Uterus (tissue), 4 donors: ENCODE results near the gene NISCH. TPM values are rescaled to one million over a fixed set of nuclear protein-coding genes. Genes with fewer than 3 reads are reported as not detected.

Experiments
- DNase-seq, 2 donors: peaks; one replicate each; pipeline ENCODE4 v3.0.0-alpha.2; 2019 to 2020
- H3K27ac ChIP-seq, 2 donors: fragments of 200-600 bp; sonication (generic); 1 replicate in 1 of 2; 2 replicates in 1 of 2; pipeline ENCODE4 v1.5.1; 2016 to 2018
- H3K27me3 ChIP-seq, 2 donors: fragments of 200-600 bp; sonication (generic); one replicate each; pipeline ENCODE4 v1.5.1; 2018 to 2019; ENCODE audit warnings: control low read depth in 1 of 2
- H3K36me3 ChIP-seq, 2 donors: fragments of 200-600 bp; sonication (generic); one replicate each; pipeline ENCODE4 v1.5.1; 2019; ENCODE audit warnings: control low read depth in 1 of 2
- H3K4me1 ChIP-seq, 2 donors: fragments of 200-600 bp; sonication (generic); one replicate each; pipeline ENCODE4 v1.5.1; 2018 to 2019; ENCODE audit warnings: control low read depth in 1 of 2
- H3K4me3 ChIP-seq, 2 donors: fragments of 200-600 bp; sonication (generic); 1 replicate in 1 of 2; 2 replicates in 1 of 2; pipeline ENCODE4 v1.5.1; 2018 to 2019; ENCODE audit warnings: mild to moderate bottlenecking in 1 of 2
- H3K9me3 ChIP-seq, 2 donors: fragments of 200-600 bp; sonication (generic); one replicate each; pipeline ENCODE4 v1.5.1; 2019; ENCODE audit warnings: control low read depth in 1 of 2
- POLR2A ChIP-seq, 2 donors: fragments of 450-650 bp; IDR thresholded peaks; one replicate each; pipeline ENCODE4 v1.6.1; 2016; ENCODE audit warnings: antibody characterized with exemption in 2 of 2, mild to moderate bottlenecking in 1 of 2, moderate library complexity in 1 of 2
- intact Hi-C: fragments of 100-400 bp; cut with DNase I; formaldehyde crosslinking; loops from one replicate; pipeline ENCODE4 v1.15.1; 2023; ENCODE audit warnings: low total_unique reads
- total RNA-seq, 4 donors: library from RNA; depleted of rRNA in 3 of 4; stranded (reverse); fragments of >200 nt in 3 of 4; gene quantifications; one replicate each; pipeline versions ENCODE4 v1.1.0 to v1.2.4, GENCODE V29; 2014 to 2023
- TF ChIP-seq, protein P1 (sequence below), 4 experiments: fragments of 200-600 bp in 2 of 4; fragments of 450-650 bp in 2 of 4; sonication (generic) in 2 of 4; IDR thresholded peaks; one replicate each; pipeline ENCODE4 v1.5.1; 2016 to 2019; ENCODE audit warnings: antibody characterized with exemption in 4 of 4, mild to moderate bottlenecking in 2 of 4, moderate library complexity in 1 of 4
- donor health status: DM: yes; HTN: yes; CAD: no.

The NISCH gene
- total RNA-seq, 4 donors from 2014 or later = 50.0 to 157 (median 114) TPM

DNA sequence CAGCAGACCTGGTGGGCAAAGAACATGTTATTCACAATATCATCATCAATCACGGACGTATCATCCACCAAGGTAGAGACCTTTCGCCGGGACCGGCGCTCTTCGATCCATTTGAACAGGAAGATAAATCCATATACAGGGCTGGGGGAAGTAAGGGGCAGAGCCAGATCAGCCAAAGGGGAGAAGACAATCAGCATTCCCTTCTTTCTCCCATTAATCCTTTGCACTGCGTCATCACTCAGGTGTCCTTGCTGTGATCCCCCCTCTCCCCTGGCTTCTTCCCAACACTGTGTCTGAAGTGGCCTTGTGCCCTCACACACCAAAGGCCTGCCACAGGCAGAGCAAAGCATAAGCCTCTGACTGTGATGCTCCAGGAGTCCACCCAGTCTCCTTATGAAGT, 46.9 kb upstream of the NISCH start:
- DNase-seq = no peak
- intact Hi-C loops = loop anchor here (5.0 kb wide), 1 partner anchor 126 kb away; no protein-coding TSS in a partner anchor
- H3K4me3 ChIP-seq = peak overlapping the region in 1 of 2 donors; percentile 97

DNA sequence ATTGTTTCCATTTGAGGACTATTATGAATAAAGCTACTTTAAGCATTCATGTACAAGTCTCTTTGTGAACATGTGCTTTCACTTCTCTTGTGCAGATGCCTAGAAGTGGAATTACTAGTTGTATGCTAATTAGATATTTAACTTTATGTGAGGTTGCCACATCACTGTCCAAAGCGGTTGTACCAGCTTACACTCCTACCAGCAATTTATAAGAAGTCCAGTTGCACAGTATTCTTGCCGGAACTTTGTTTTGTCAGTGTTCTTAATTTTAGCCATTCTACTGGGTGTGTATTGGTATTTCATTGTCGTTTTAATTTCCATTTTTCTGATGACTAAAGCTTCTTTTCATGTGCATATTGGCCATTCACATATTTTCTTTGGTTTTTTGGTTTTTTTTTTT, 39.6 kb upstream of the NISCH start:
- intact Hi-C loops = no loop called here
- H3K4me3 ChIP-seq = no peak overlapping the region
- DNase-seq = no peak
- H3K36me3 ChIP-seq = no peaks in the 10 kb centered on the region
- H3K4me1 ChIP-seq = peaks cover 0 to 7% of the 10 kb centered on the region in 2 donors
- H3K9me3 ChIP-seq = no peaks in the 10 kb centered on the region
- no peak for TF ChIP-seq POLR2A (IDR thresholded peaks at IDR 0.05)
- TF ChIP-seq, protein P1, sequence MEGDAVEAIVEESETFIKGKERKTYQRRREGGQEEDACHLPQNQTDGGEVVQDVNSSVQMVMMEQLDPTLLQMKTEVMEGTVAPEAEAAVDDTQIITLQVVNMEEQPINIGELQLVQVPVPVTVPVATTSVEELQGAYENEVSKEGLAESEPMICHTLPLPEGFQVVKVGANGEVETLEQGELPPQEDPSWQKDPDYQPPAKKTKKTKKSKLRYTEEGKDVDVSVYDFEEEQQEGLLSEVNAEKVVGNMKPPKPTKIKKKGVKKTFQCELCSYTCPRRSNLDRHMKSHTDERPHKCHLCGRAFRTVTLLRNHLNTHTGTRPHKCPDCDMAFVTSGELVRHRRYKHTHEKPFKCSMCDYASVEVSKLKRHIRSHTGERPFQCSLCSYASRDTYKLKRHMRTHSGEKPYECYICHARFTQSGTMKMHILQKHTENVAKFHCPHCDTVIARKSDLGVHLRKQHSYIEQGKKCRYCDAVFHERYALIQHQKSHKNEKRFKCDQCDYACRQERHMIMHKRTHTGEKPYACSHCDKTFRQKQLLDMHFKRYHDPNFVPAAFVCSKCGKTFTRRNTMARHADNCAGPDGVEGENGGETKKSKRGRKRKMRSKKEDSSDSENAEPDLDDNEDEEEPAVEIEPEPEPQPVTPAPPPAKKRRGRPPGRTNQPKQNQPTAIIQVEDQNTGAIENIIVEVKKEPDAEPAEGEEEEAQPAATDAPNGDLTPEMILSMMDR (IDR thresholded peaks at IDR 0.05) = no peak
- H3K27me3 ChIP-seq = no peaks in the 10 kb centered on the region
- no peak overlapping the region for H3K27ac ChIP-seq

More for the DNA sequence above, 46.9 kb upstream of the NISCH start:
- no peak for TF ChIP-seq POLR2A (IDR thresholded peaks at IDR 0.05)
- TF ChIP-seq, protein P1 (IDR thresholded peaks at IDR 0.05) = no peak
- H3K36me3 ChIP-seq = no peaks in the 10 kb centered on the region
- no peak overlapping the region for H3K27ac ChIP-seq
- H3K4me1 ChIP-seq = peaks cover 0 to 12% of the 10 kb centered on the region in 2 donors
- no peaks in the 10 kb centered on the region for H3K27me3 ChIP-seq
- no peaks in the 10 kb centered on the region for H3K9me3 ChIP-seq

DNA sequence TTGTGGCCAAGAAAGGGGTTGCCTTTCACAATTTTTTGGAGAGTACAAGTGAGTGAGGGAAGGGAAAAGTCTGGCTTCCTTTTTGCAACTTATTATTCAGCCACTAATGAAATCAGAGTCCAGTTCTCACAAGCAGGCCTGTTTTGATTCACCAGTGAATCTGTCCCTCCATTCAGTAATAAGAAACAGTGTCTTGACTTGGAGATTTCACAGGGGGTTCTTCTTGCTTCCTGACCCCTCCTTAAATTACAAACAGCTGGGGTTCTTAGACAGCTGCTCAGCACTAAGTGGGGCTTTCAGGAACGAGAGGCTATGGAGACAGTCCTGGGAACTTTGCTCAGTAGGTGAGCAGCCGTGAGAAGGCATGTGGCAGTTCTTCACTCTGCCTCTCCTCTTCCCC, 35.0 kb upstream of the NISCH start:
- Histone ChIP-seq H3K36me3 (no peaks in the 10 kb centered on the region), H3K4me3 (no peak overlapping the region), H3K9me3 (no peaks in the 10 kb centered on the region), H3K4me1 (no peaks in the 10 kb centered on the region), H3K27me3 (no peaks in the 10 kb centered on the region), H3K27ac (no peak overlapping the region)
- no peak for DNase-seq
- intact Hi-C loops = no loop called here
- TF ChIP-seq, protein P1 (IDR thresholded peaks at IDR 0.05) = no peak
- no peak for TF ChIP-seq POLR2A (IDR thresholded peaks at IDR 0.05)

DNA sequence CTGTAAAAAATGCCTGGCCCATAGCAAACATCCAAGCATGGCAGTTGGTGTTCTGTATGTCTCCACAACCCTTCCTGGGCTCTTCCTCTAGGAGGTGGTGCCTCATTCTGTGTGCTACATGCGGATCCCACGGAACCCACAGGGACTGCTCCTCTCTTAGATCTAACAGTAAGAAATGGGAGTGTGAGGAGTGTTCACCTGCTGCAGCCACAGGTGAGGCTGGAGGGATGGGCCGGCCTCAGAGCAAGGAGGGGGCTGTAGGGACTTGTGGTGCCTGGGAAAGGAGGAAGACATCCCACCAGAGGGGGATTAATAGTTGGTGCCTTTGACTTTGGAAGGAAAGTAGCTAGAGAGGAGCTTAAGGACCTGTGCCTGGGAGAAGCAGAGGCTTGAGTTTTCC, 32.7 kb upstream of the NISCH start:
- H3K27ac ChIP-seq = no peak overlapping the region
- intact Hi-C loops = no loop called here
- H3K4me1 ChIP-seq = no peaks in the 10 kb centered on the region
- H3K27me3 ChIP-seq = no peaks in the 10 kb centered on the region
- H3K9me3 ChIP-seq = no peaks in the 10 kb centered on the region
- TF ChIP-seq, protein P1 (IDR thresholded peaks at IDR 0.05) = no peak
- no peak for TF ChIP-seq POLR2A (IDR thresholded peaks at IDR 0.05)
- no peak for DNase-seq
- no peaks in the 10 kb centered on the region for H3K36me3 ChIP-seq
- no peak overlapping the region for H3K4me3 ChIP-seq

DNA sequence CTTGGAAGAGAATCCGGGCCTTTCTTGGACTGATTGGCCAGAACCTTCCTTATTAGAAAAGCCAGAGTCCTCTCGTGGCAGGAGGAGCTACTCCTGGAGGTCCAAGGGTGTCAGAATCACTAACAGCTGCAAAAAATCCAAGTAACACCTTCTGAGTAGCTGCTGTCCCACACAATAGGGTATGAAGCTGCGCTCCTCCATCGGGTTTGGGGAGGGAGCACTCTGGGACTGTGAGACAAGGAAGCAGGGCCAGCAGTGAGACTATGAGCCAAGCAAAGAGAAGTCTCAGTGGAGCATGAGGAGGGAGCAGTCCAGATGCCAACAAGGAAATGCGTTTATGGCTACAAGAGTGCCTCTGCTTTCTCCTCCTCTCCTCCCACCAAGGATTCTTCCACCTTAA, 32.2 kb upstream of the NISCH start:
- intact Hi-C loops = no loop called here
- no peaks in the 10 kb centered on the region for H3K27me3 ChIP-seq

More for the DNA sequence above, 32.2 kb upstream of the NISCH start:
- H3K27ac ChIP-seq = no peak overlapping the region
- no peak for DNase-seq
- no peaks in the 10 kb centered on the region for H3K36me3 ChIP-seq
- TF ChIP-seq, protein P1 (IDR thresholded peaks at IDR 0.05) = no peak
- no peak for TF ChIP-seq POLR2A (IDR thresholded peaks at IDR 0.05)
- no peak overlapping the region for H3K4me3 ChIP-seq
- H3K4me1 ChIP-seq = no peaks in the 10 kb centered on the region
- H3K9me3 ChIP-seq = no peaks in the 10 kb centered on the region
